Hepatocyte (in vitro differentiated cells): ENCODE results near the gene GAN. TPM values are rescaled to one million over a fixed set of nuclear protein-coding genes. Genes with fewer than 3 reads are reported as not detected.
A peak's percentile ranks its signal among the peaks of the same experiment; 100 is the strongest.

ENCODE experiments used
- DNase-seq: peaks from one replicate; pipeline ENCODE4 v3.0.0-alpha.2; 2016; ENCODE audit warnings: low spot score
- H2AFZ ChIP-seq: fragments of 200-600 bp; sonication (generic); 2 replicates; pipeline ENCODE4 v1.6.0; 2016; ENCODE audit warnings: antibody characterized with exemption, mild to moderate bottlenecking
- H3K27ac ChIP-seq: fragments of 200-600 bp; sonication (generic); 2 replicates; pipeline ENCODE4 v1.5.1; 2016; ENCODE audit warnings: mild to moderate bottlenecking
- H3K27me3 ChIP-seq: fragments of 200-600 bp; sonication (generic); 2 replicates; pipeline ENCODE4 v1.6.1; 2016
- H3K36me3 ChIP-seq: fragments of 200-600 bp; sonication (generic); replicated peaks from 2 replicates; pipeline ENCODE4 v1.5.1; 2016; ENCODE audit warnings: low read depth; ENCODE audit not compliant: insufficient read depth
- H3K4me1 ChIP-seq: fragments of 200-600 bp; sonication (generic); 2 replicates; pipeline ENCODE4 v1.5.1; 2016; ENCODE audit warnings: mild to moderate bottlenecking, moderate library complexity; ENCODE audit not compliant: insufficient read depth
- H3K4me2 ChIP-seq: fragments of 200-600 bp; sonication (generic); 2 replicates; pipeline ENCODE4 v1.6.0; 2016
- H3K4me3 ChIP-seq: fragments of 200-600 bp; sonication (generic); 2 replicates; pipeline ENCODE4 v1.5.1; 2016; ENCODE audit warnings: mild to moderate bottlenecking
- H3K79me2 ChIP-seq: fragments of 200-600 bp; sonication (generic); 2 replicates; pipeline ENCODE4 v1.6.0; 2017; ENCODE audit warnings: mild to moderate bottlenecking
- H3K9me2 ChIP-seq: fragments of 200-600 bp; sonication (generic); replicated peaks from 2 replicates; pipeline ENCODE4 v1.6.0; 2017; ENCODE audit warnings: mild to moderate bottlenecking; ENCODE audit not compliant: insufficient read depth
- H3K9me3 ChIP-seq: fragments of 200-600 bp; sonication (generic); 2 replicates; pipeline ENCODE4 v1.5.1; 2016; ENCODE audit warnings: low read depth, mild to moderate bottlenecking
- H4K20me1 ChIP-seq: fragments of 200-600 bp; sonication (generic); 2 replicates; pipeline ENCODE4 v1.6.0; 2016; ENCODE audit warnings: mild to moderate bottlenecking; ENCODE audit not compliant: insufficient read depth, poor library complexity, severe bottlenecking
- CTCF ChIP-seq: fragments of 200-600 bp; sonication (generic); IDR thresholded peaks from 2 replicates; pipeline ENCODE4 v1.5.1; 2016; ENCODE audit warnings: antibody characterized with exemption, mild to moderate bottlenecking; ENCODE audit not compliant: poor library complexity
- EZH2 ChIP-seq: fragments of 200-600 bp; sonication (generic); IDR thresholded peaks from 2 replicates; pipeline ENCODE4 v1.6.1; 2016; ENCODE audit warnings: antibody characterized with exemption, mild to moderate bottlenecking, borderline replicate concordance
- EZH2phosphoT487 ChIP-seq: fragments of 200-600 bp; sonication (generic); IDR thresholded peaks from one replicate; pipeline ENCODE4 v1.6.1; 2018; ENCODE audit warnings: antibody characterized with exemption, mild to moderate bottlenecking, low read depth, moderate library complexity; ENCODE audit not compliant: unreplicated experiment, severe bottlenecking
- WGBS: methylation state at CpG from one replicate; pipeline ENCODE4 v1.1.6; 2016; ENCODE audit warnings: low lambda C conversion rate; ENCODE audit errors: missing lambda C conversion rate; 5-methylcytosine and 5-hydroxymethylcytosine counted together
- polyA plus RNA-seq: library from polyadenylated mRNA; unstranded; fragments of >200 nt; fragmentation: Nextera tagmentation; extraction: Ambion mirVana; gene quantifications from 2 replicates; pipeline ENCODE4 v1.2.1, GENCODE V29; 2016
- total RNA-seq: library from RNA; depleted of rRNA; stranded (reverse); fragments of >200 nt; gene quantifications from 2 replicates; pipeline ENCODE4 v1.2.3, GENCODE V29; 2014

GAN gene
- total and polyA plus RNA-seq, 2 experiments from 2014 or later, result 2.1 to 10.9 TPM

GRCh38 chr16:81399909-81400308, 85.1 kb downstream of the GAN start:
- no peaks in the 10 kb centered on the region for H3K36me3 ChIP-seq
- H4K20me1 ChIP-seq, result no peaks in the 10 kb centered on the region
- H3K4me2 ChIP-seq, result no peak overlapping the region
- no peak for DNase-seq
- TF ChIP-seq EZH2 (no peak), CTCF (no peak), EZH2phosphoT487 (no peak)
- no peaks in the 10 kb centered on the region for H3K4me1 ChIP-seq
- H3K79me2 ChIP-seq, result no peaks in the 10 kb centered on the region
- 91% methylated on average over 1 of the region's 1 CpG for WGBS
- H3K4me3 ChIP-seq, result no peak overlapping the region
- no peak overlapping the region for H3K27ac ChIP-seq
- H3K9me2 ChIP-seq, result no peaks in the 10 kb centered on the region
- H3K27me3 ChIP-seq, result no peaks in the 10 kb centered on the region
- no peaks in the 10 kb centered on the region for H3K9me3 ChIP-seq
- H2AFZ ChIP-seq, result no peak overlapping the region

GRCh38 chr16:81401035-81401950, 86.5 kb downstream of the GAN start:
- no peaks in the 10 kb centered on the region for H4K20me1 ChIP-seq
- no peak overlapping the region for H3K4me2 ChIP-seq
- DNase-seq, result no peak
- no peaks in the 10 kb centered on the region for H3K27me3 ChIP-seq
- no peak for TF ChIP-seq EZH2phosphoT487
- no peak for TF ChIP-seq EZH2
- TF ChIP-seq CTCF, result no peak
- H3K9me2 ChIP-seq, result no peaks in the 10 kb centered on the region
- H3K79me2 ChIP-seq, result no peaks in the 10 kb centered on the region
- no peaks in the 10 kb centered on the region for H3K9me3 ChIP-seq
- H3K27ac ChIP-seq, result no peak overlapping the region
- no peak overlapping the region for H3K4me3 ChIP-seq
- H3K4me1 ChIP-seq, result no peaks in the 10 kb centered on the region
- WGBS, result 77% methylated on average over 19 of the region's 19 CpGs
- no peak overlapping the region for H2AFZ ChIP-seq
- no peaks in the 10 kb centered on the region for H3K36me3 ChIP-seq

- DNase-seq, result no peak
- WGBS, result 21% methylated on average over 5 of the region's 5 CpGs
- Histone ChIP-seq H3K36me3 (no peaks in the 10 kb centered on the region), H3K9me2 (no peaks in the 10 kb centered on the region), H3K4me1 (no peaks in the 10 kb centered on the region), H3K79me2 (no peaks in the 10 kb centered on the region), H3K27ac (no peak overlapping the region), H3K27me3 (no peaks in the 10 kb centered on the region), H2AFZ (no peak overlapping the region), H3K9me3 (no peaks in the 10 kb centered on the region), H4K20me1 (no peaks in the 10 kb centered on the region), H3K4me2 (peak overlapping the region; percentile 81), H3K4me3 (no peak overlapping the region)
- TF ChIP-seq CTCF, result no peak
- no peak for TF ChIP-seq EZH2phosphoT487
- TF ChIP-seq EZH2, result no peak
Observed at GRCh38 chr16:81403208-81403600, 88.4 kb downstream of the GAN start.
